CD14-positive monocyte (primary cell): ENCODE results near the gene CACTIN. TPM values are rescaled to one million over a fixed set of nuclear protein-coding genes. Genes with fewer than 3 reads are reported as not detected.

Experiments used
- DNase-seq, 3 donors: peaks; one replicate each; pipeline ENCODE4 v3.0.0-alpha.2; 2011 to 2022
- H2AFZ ChIP-seq: 2 replicates; pipeline ENCODE4 v1.6.0; 2012; ENCODE audit warnings: mild to moderate bottlenecking, low read depth, low read length, inconsistent platforms; ENCODE audit not compliant: insufficient read depth, poor library complexity, severe bottlenecking
- H3K27ac ChIP-seq, 2 donors: 1 replicate in 1 of 2; 2 replicates in 1 of 2; pipeline ENCODE4 v1.5.1; 2012 to 2013; ENCODE audit warnings: low read length in 2 of 2, control low read depth in 1 of 2, inconsistent platforms in 1 of 2, low read depth in 1 of 2, mild to moderate bottlenecking in 1 of 2
- H3K27me3 ChIP-seq, 2 donors: one replicate each; pipeline versions ENCODE4 v1.6.0 to v1.6.1; 2011 to 2013; ENCODE audit warnings: low read length in 2 of 2; ENCODE audit not compliant: control insufficient read depth in 2 of 2, insufficient read depth in 2 of 2
- H3K36me3 ChIP-seq, 2 donors: replicated peaks in 1 of 2; 1 replicate in 1 of 2; 2 replicates in 1 of 2; pipeline versions ENCODE4 v1.5.1 to v1.6.1; 2012 to 2013; ENCODE audit warnings: low read length in 2 of 2, control low read depth in 1 of 2, inconsistent platforms in 1 of 2, mild to moderate bottlenecking in 1 of 2; ENCODE audit not compliant: insufficient read depth in 2 of 2, control insufficient read depth in 1 of 2
- H3K4me1 ChIP-seq, 2 donors: 1 replicate in 1 of 2; 2 replicates in 1 of 2; pipeline versions ENCODE4 v1.5.1 to v1.6.1; 2012 to 2013; ENCODE audit warnings: low read length in 2 of 2, control low read depth in 1 of 2, inconsistent platforms in 1 of 2, mild to moderate bottlenecking in 1 of 2, moderate library complexity in 1 of 2; ENCODE audit not compliant: insufficient read depth in 2 of 2, control insufficient read depth in 1 of 2
- H3K4me2 ChIP-seq: replicated peaks from 2 replicates; pipeline ENCODE3; 2012; ENCODE audit warnings: low read length, moderate library complexity, mild to moderate bottlenecking; ENCODE audit not compliant: poor library complexity, severe bottlenecking; ENCODE audit errors: extremely low read depth
- H3K4me3 ChIP-seq, 3 experiments: fragments of 200-600 bp in 1 of 3; sonication (generic) in 1 of 3; replicated peaks in 1 of 3; 1 replicate in 2 of 3; 2 replicates in 1 of 3; pipeline ENCODE4 v1.5.1; 2011 to 2013; ENCODE audit warnings: low read length in 3 of 3, mild to moderate bottlenecking in 3 of 3, control low read depth in 2 of 3, low read depth in 2 of 3, inconsistent platforms in 1 of 3, moderate library complexity in 1 of 3
- H3K79me2 ChIP-seq: 2 replicates; pipeline ENCODE4 v1.6.0; 2012; ENCODE audit warnings: mild to moderate bottlenecking, control low read depth, inconsistent platforms, low read length, moderate library complexity; ENCODE audit not compliant: insufficient read depth
- H3K9ac ChIP-seq: 2 replicates; pipeline ENCODE4 v1.6.0; 2017; ENCODE audit warnings: low read length, mild to moderate bottlenecking; ENCODE audit not compliant: insufficient read depth, poor library complexity, severe bottlenecking
- H3K9me3 ChIP-seq, 2 donors: replicated peaks in 1 of 2; 1 replicate in 1 of 2; 2 replicates in 1 of 2; pipeline versions ENCODE4 v1.5.1 to v1.6.1; 2012 to 2013; ENCODE audit warnings: low read length in 2 of 2, control low read depth in 1 of 2; ENCODE audit not compliant: control insufficient read depth in 1 of 2, insufficient read depth in 1 of 2
- H4K20me1 ChIP-seq: 2 replicates; pipeline ENCODE4 v1.6.0; 2012; ENCODE audit warnings: mild to moderate bottlenecking, low read length, control low read depth, moderate library complexity; ENCODE audit not compliant: insufficient read depth
- H3K27ac Mint-ChIP-seq, 7 donors: one replicate each; pipeline ENCODE4 v1.8.0; 2020; ENCODE audit warnings: mild to moderate bottlenecking in 7 of 7, mixed read lengths in 7 of 7, moderate library complexity in 6 of 7, inconsistent platforms in 2 of 7
- H3K27me3 Mint-ChIP-seq, 3 donors: one replicate each; pipeline ENCODE4 v1.8.0; 2021 to 2022; ENCODE audit warnings: low read depth in 3 of 3, mild to moderate bottlenecking in 3 of 3, mixed read lengths in 3 of 3, moderate library complexity in 3 of 3, inconsistent platforms in 1 of 3
- H3K36me3 Mint-ChIP-seq, 2 donors: one replicate each; pipeline ENCODE4 v1.8.0; 2020; ENCODE audit warnings: mixed read lengths in 2 of 2, inconsistent platforms in 1 of 2, mild to moderate bottlenecking in 1 of 2
- H3K4me1 Mint-ChIP-seq: one replicate; pipeline ENCODE4 v1.8.0; 2020; ENCODE audit warnings: mild to moderate bottlenecking, mixed read lengths
- H3K4me3 Mint-ChIP-seq, 2 donors: one replicate each; pipeline ENCODE4 v1.8.0; 2020; ENCODE audit warnings: mild to moderate bottlenecking in 2 of 2, mixed read lengths in 2 of 2, moderate library complexity in 1 of 2
- H3K9me3 Mint-ChIP-seq, 7 donors: one replicate each; pipeline ENCODE4 v1.8.0; 2020 to 2022; ENCODE audit warnings: mixed read lengths in 7 of 7, mild to moderate bottlenecking in 6 of 7, moderate library complexity in 6 of 7, inconsistent platforms in 2 of 7
- CTCF ChIP-seq: fragments of 200-600 bp; IDR thresholded peaks from one replicate; pipeline ENCODE4 v1.8.0; 2022; ENCODE audit warnings: antibody characterized with exemption, mild to moderate bottlenecking
- WGBS: methylation state at CpG from one replicate; pipeline ENCODE4 v1.1.5; 2013; ENCODE audit warnings: missing lambda C conversion rate; ENCODE audit not compliant: insufficient coverage; 5-methylcytosine and 5-hydroxymethylcytosine counted together
- intact Hi-C, 2 donors: fragments of 100-400 bp; cut with micrococcal nuclease; formaldehyde crosslinking; loops; one replicate each; pipeline versions ENCODE4 v1.15.0 to v1.15.1; 2023
- polyA plus RNA-seq, 3 donors: library from polyadenylated mRNA; depleted of rRNA in 1 of 3; unstranded in 2 of 3; stranded (reverse) in 1 of 3; fragments of 300-500 nt in 2 of 3; fragments of >200 nt in 1 of 3; fragmentation: Illumina TruSeq in 2 of 3; gene quantifications; 1 replicate in 2 of 3; 2 replicates in 1 of 3; pipeline ENCODE4 v1.2.3, GENCODE V29; 2012 to 2021

Gene CACTIN
- polyA plus RNA-seq, 3 donors = 2.5 to 19.4 (median 3.0) TPM

- no peak overlapping the region for H2AFZ ChIP-seq
- peaks cover 58 to 59% of the 10 kb centered on the region in 2 donors for H3K36me3 ChIP-seq
- no peak for DNase-seq
- WGBS = 97% methylated on average over 20 of the region's 20 CpGs
- Mint-ChIP-seq H3K4me1 (no peaks in the 10 kb centered on the region), H3K36me3 (peaks cover 41 to 68% of the 10 kb centered on the region in 2 donors), H3K4me3 (no peak overlapping the region), H3K9me3 (no peaks in the 10 kb centered on the region), H3K27ac (no peak overlapping the region), H3K27me3 (peaks cover 0 to 2% (median 2%) of the 10 kb centered on the region in 3 donors)
- H4K20me1 ChIP-seq = no peaks in the 10 kb centered on the region
- H3K9me3 ChIP-seq = no peaks in the 10 kb centered on the region
- no peak for TF ChIP-seq CTCF
- H3K4me1 ChIP-seq = no peaks in the 10 kb centered on the region
- no peaks in the 10 kb centered on the region for H3K27me3 ChIP-seq
- H3K9ac ChIP-seq = no peak overlapping the region
- H3K27ac ChIP-seq = no peak overlapping the region
- intact Hi-C loops = no loop called here
- no peaks in the 10 kb centered on the region for H3K79me2 ChIP-seq
- H3K4me2 ChIP-seq = no peak overlapping the region
- H3K4me3 ChIP-seq = no peak overlapping the region
Observed at GRCh38 chr19:3636962-3637361, 10.4 kb upstream of the CACTIN start.

- no peaks in the 10 kb centered on the region for H3K4me1 Mint-ChIP-seq
- Histone ChIP-seq H3K36me3 (peaks cover 58 to 59% of the 10 kb centered on the region in 2 donors), H3K27me3 (no peaks in the 10 kb centered on the region), H3K4me2 (no peak overlapping the region), H3K9me3 (no peaks in the 10 kb centered on the region), H2AFZ (no peak overlapping the region), H4K20me1 (no peaks in the 10 kb centered on the region), H3K4me3 (no peak overlapping the region), H3K4me1 (no peaks in the 10 kb centered on the region), H3K79me2 (no peaks in the 10 kb centered on the region), H3K9ac (no peak overlapping the region), H3K27ac (no peak overlapping the region)
- no peak overlapping the region for H3K4me3 Mint-ChIP-seq
- peak overlapping the region in 1 of 7 donors; percentile 26 for H3K27ac Mint-ChIP-seq
- H3K36me3 Mint-ChIP-seq = peaks cover 39 to 68% of the 10 kb centered on the region in 2 donors
- H3K27me3 Mint-ChIP-seq = peaks cover 0 to 2% (median 2%) of the 10 kb centered on the region in 3 donors
- DNase-seq = no peak
- no peak for TF ChIP-seq CTCF
- H3K9me3 Mint-ChIP-seq = no peaks in the 10 kb centered on the region
- 93% methylated on average over 19 of the region's 20 CpGs for WGBS
- intact Hi-C loops = no loop called here
Observed at GRCh38 chr19:3636506-3636905, 9.9 kb upstream of the CACTIN start.
